HG02798 (cell line): ENCODE data around the gene E2F8.

ENCODE experiments used
- ATAC-seq: cut with Tn5 transposase; IDR thresholded peaks from one replicate; pipeline ENCODE4 v1.9.1; 2021; ENCODE audit warnings: mild to moderate bottlenecking; ENCODE audit not compliant: unreplicated experiment, poor library complexity

Gene E2F8

DNA sequence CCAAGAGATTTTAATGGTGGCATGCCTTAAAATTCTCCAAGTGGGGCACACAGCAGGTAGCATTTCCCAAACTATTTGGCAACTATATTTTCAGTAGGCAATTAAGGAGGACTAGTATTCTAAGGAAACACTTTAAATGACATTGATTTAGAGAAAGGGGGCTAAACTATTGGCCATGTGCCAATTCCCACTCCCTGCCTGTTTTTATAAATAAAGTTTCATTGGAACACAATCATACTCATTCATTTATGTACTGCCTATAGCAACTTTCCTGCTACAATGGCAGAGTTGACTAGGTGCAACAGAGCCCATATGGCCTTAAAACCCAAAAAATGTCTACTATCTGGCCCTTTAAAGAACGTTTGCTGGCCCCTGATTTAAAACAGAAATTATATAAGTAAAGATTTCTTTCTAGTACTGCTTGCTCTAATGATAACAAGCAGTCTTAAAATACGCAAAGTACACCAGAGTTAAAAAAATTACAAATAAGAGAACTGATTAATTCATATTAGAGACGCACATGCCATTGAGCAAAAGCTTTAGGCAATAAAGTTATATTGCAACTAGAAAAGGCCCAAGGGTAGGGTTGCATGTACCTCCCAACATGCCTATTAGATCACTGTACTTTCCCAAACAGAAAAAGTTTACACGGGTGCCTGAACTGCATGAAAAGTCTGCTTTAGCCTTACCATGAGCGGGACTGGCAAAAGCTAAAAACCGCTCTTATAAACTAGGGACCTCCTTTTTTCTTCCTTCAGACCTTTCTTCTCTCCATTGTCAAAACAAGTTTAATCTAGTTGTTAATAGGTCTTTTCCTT is 14.2 kb downstream of the E2F8 start:
- ATAC-seq, result no peak

DNA sequence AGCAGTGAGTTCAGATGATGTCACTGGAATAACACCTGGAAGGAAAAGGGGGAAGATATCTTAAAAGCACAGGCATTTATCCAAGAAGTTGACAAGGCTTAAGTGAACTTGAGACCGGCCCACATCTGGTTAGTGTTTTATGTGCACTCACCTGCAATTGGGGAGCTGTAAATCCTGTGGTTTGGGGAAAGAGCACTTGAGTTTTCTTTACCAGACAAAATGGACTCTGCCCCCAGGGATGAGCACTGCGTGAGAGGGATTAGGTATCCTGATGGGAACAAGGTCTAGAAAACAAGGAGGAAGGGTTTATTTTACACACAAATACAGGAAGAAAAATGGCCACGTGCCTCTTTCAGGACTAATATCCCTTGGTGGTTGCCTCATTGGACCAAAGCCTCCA is 15.2 kb downstream of the E2F8 start:
- ATAC-seq, result no peak

GRCh38 chr11:19225123-19225522 is 15.6 kb downstream of the E2F8 start:
- ATAC-seq, result no peak

GRCh38 chr11:19220903-19221724 is 19.6 kb downstream of the E2F8 start:
- ATAC-seq, result no peak

- no peak for ATAC-seq
Observed at GRCh38 chr11:19218786-19219460, 21.8 kb downstream of the E2F8 start.

GRCh38 chr11:19218216-19218615 is 22.5 kb downstream of the E2F8 start:
- no peak for ATAC-seq

- ATAC-seq, result no peak
Observed at GRCh38 chr11:19216709-19217374, 23.9 kb downstream of the E2F8 start.

DNA sequence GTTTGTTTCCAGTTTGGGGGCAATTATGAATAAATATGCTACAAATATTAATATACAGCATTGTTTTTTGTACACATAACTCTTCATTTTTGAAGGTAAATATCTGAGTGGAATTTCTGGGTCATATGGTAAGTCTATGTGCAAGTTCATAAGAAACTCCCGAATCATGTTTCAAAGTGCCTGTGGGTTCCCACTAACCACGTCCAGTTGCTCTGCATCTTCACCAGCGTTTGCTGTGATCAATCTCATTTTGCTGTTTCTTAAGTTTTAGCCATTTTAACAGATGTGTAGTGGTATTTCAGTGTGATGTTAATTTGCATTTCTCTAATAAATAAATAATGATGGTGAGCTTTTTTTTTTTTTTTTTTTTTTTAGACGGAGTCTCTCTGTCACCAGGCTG is 24.7 kb downstream of the E2F8 start:
- ATAC-seq, result no peak

- ATAC-seq, result no peak
Observed at GRCh38 chr11:19209617-19210370, 31.0 kb downstream of the E2F8 start.

GRCh38 chr11:19208959-19209546 is 31.7 kb downstream of the E2F8 start:
- ATAC-seq, result no peak

DNA sequence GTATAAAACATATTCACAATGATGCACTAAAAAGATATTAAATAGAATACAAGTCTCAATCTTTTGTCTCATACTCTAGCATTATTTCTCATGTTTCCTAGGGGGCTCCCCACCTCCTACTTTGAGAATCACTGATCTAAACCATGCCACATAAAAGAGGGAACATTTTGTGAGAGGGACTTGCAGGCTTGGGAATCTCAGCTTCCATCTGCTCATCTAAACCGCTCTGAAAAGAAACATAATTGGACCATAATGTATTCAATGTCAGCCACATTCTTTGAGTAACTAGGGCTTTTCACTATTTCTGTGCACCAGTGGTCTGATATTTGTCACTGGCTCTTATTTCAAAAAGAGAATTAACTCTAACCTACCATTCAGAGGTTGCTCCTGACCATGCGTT is 32.6 kb downstream of the E2F8 start:
- ATAC-seq, result no peak

DNA sequence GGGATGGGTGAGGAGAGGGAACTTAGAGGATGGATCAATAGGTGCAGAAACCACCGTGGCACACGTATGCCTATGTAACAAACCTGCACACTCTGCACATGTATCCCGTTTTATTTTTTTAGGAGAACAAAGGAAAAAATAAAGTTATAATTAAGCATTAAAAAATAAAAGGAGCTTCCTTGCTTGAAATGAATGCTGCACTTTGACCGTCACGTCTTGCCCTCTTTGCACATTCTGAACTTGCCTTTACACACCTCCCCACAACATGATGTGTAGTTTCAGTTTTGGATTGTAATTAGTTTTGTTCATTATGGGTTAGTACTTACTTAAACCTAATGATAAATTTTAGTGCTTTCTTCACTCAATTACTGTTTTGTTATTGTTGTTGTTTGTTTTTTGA is 35.9 kb downstream of the E2F8 start:
- no peak for ATAC-seq

DNA sequence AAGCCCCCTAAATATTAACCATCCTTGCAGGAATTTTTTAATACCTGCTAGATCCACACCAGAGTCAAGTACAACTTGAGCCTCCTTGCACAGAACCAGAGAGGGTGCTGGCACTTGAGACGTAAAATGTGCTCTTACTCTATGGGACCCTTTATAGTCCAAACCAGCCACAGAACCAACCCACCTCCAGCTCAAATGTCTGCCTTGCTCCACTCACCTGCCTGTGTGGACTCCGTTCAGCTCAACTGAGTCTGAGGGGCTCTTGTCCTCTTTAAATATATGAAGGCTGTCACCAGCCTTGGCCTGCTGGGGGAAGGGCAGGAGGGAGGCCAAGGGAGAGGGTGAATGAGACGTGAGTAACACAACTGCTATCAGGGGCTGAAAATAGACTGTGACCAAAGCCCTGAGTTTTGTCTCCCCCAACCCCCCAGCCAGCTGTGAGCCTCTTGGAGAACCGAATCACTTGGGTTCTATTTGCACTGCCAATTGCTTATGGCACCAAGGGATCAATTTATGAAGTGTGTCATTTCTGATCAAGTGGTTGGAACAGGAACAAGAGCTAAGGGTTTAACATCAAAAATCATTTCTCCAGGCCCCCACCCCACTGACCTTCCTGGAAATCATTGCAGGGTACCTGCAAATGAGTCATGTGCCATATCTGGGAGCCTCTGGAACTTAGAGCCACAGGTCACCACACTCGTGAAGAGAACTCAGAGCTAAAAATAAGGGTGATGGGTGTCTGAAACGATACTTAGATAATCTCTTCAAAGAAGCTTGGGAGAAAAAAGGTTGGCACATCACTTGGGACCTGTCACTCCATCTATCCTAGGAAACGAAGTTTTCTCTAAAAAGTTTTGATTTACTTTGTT is 38.8 kb downstream of the E2F8 start, which contains the start of gene CSRP3:
Gene CSRP3, minus strand, starts transcription at position 247 of the 869 bp plus-strand sequence. CDS start 9,535 bp downstream, outside the sequence.
- ATAC-seq, result no peak

- ATAC-seq, result no peak
Observed at GRCh38 chr11:19200410-19201201, 40.1 kb downstream of the E2F8 start.

DNA sequence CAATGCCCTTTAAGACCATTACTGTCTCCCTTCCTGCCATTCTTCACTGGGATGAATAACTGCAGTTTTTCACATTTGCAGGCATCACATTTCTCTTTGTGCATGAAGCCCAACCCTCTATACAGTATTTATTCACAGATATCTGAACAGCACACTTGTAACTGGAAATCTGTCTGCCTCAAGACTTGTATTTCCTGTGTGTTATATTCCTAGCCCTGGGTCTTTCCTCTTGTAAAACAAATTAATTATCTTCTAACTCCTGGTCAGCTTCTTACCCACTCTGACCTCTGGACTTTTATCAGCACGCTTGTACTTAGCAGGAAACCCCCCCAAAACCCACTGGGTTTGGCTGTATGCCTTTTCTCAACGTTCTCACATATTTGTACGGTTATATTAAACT is 41.0 kb downstream of the E2F8 start:
- no peak for ATAC-seq

DNA sequence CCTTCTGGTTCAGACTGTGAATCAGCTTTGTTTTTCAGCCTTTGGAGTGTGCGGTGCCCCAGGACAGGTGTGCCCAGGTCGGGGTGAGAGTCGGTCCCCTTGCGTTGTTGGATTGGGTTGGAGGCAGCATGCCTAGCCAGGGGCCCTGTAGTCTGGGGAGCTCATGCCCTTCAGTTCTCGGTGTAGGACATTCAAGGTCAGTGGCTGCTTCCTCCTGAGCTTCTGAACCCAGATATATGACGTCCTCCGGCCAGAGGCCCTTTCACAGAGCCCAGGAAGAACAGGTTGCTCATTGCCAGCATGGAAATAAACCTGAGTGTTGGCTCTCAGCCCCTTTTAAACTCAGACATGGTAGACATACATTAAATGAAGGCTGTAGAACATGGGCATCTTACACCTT is 41.7 kb downstream of the E2F8 start:
- ATAC-seq, result no peak

DNA sequence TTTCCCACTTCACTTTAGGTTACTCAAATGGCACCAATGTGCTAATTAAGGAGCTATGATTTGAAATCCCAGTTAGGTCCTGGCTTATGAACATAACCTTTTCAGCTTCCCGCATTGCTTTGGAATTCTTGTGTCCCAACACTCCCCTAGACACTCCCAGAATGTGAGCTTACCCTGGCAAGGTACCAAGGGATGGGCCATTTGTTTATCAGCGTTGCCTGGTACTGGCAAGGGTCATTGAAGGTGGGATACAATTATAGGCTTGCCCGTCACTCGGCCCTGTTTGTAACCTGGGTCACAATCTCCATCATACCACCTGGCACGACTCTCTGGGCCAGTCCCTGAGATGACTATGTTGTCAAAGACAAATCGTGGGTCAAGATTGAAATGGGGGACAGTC is 44.3 kb downstream of the E2F8 start:
- no peak for ATAC-seq
